Inflammatory macrophage treated with lipopolysaccharide for 1 hour (primary cell): ENCODE data around the gene PACRG.
A peak's percentile ranks its signal among the peaks of the same experiment; 100 is the strongest.

ENCODE experiments used
- DNase-seq, 2 donors: peaks; one replicate each; pipeline ENCODE4 v3.0.0-alpha.2; 2020 to 2022

PACRG gene

GRCh38 chr6:163226181-163226835 lies 498.5 kb downstream of the PACRG start:
- DNase-seq: no peak

GRCh38 chr6:163226836-163227485 lies 499.2 kb downstream of the PACRG start:
- no peak for DNase-seq

GRCh38 chr6:163228041-163228440 lies 500.3 kb downstream of the PACRG start:
- DNase-seq: no peak

DNA sequence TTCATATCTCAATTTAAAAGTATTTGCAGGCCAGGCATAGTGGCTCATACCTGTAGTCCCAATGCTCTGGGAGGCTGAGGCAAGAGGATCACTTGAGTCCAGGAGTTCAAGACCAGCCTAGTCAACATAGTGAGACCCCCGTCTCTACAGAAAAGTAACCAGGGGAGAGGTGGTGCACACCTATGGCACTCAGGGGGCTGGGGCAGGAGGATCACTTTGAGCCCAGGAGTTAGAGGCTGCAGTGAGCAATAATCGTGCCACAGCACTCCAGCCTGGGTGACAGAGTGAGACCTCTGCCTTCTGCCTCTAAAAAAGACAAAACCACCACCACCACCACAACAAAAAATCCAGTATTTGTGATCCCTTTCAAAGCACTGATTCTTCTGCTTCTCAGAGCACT lies 501.3 kb downstream of the PACRG start:
- DNase-seq: no peak

DNA sequence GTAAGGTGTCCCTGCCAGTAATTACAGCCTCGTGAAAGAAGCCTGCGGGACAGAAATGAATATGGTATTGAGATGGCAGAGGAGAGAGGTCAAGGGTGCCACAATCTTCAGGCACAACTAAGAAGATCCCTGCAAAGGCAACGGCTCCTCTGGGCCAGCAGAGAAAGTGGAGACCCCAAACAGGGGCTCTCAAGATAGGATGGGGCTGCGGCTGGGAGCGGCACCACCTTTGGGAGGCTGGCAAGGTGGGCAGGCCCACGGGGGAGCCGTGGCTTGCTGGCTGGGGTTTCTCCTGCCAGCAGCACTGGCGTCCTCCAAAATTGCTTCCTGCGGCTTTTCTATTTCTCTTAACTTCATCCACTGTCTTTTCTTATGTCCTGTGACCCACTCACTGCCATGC lies 503.1 kb downstream of the PACRG start:
- no peak for DNase-seq

DNA sequence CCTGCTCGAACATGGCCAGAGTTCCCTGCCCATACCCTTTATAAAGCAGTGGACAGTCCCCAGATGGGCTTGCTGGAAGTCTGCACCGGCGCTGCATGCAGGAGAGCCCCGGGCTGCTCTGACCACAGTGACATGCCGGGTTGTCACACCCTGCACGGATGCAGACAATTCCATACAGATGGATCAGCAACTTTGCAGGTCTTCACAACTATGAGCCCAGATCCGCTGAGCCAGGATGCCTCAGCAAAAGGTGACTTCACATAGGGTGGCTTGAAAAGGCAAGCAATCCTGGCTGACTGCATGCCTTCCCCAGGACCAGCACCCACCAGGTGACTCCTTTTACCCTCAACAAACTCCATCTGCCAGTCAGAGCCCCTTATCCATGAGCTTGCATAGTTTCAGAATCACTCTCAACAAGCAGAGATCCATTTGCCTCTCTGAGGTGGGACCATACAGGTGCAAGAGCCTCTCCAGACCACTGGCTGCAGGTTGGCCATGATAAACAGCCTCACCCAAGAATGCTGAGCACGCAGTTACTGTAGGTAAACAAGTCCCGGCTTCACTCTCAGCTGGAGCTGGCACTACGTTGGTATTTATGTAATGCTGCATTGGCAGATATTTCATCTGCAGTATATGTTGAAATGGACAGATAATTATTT lies 503.7 kb downstream of the PACRG start:
- DNase-seq: no peak

DNA sequence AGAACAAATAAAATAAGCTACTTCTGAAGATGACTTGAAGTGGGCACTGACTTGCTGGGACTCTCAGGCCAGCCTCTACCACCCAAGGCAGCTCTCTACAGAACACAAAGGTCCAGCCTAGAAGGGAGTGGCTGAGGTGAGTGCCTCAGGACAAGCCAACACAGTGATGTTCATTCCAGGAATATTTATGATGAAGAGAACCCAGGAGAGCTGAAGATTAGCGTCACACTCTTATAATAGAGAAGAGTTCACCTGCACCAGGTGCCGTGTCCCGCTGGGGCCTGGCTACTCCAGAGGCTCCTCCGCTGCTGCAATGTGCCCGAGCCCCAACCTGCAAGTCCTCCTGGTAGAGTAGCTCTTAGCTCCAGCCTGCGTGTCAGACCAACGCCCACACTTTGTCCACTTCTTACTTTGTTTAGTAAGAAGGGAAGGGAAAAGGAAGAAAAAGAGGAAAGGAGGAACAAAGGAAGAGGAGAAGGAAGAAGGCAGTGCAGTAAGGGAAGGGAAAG lies 504.3 kb downstream of the PACRG start:
- DNase-seq: no peak

DNA sequence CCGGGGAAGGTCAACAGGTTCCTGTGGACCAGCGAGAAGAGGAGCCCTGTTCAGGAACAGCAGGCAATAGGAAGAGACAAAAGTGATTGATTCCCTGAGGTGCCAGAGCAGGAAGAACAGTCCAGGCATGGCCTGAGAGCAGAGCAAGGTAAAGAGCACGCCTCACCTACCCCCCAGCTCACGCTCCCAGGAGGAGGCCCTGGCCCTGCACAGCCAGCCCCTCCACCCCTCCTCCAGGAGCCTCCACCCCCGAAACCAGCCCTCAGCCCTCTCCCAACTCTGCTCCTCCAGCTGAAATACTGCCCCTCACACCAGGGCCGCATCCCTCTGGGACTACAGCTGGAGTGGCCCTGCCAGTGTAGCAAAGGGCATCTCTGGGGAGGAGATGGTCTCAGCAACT lies 504.9 kb downstream of the PACRG start:
- DNase-seq: no peak

DNA sequence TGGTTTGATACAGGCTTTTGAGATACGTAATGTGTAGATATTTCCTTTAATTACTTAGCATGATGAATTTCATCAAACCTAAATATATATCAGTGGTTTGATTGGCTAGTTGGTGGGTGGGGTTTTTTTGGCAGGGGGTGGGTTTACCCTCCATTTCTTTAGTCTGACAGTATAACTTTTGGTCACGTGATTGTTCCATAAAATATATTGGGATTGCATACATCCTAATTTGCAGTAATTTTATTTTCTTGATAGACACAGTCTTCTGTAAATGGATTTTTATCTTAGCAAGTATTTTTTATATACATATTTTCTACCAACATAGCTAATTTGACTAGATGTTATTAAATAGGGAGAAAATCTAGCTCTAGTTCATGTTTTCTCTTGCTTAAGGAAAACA lies 509.3 kb downstream of the PACRG start:
- DNase-seq: no peak

GRCh38 chr6:163239572-163240340 lies 512.0 kb downstream of the PACRG start:
- no peak for DNase-seq

GRCh38 chr6:163240556-163240955 lies 512.8 kb downstream of the PACRG start:
- DNase-seq: no peak

- DNase-seq: no peak
These were observed 513.9 kb downstream of the PACRG start for GRCh38 chr6:163241683-163242082.

- DNase-seq: no peak
These were observed 515.3 kb downstream of the PACRG start for GRCh38 chr6:163243083-163243482.

- DNase-seq: no peak
These were observed 516.2 kb downstream of the PACRG start for GRCh38 chr6:163243692-163244589.

GRCh38 chr6:163248051-163248450 lies 520.3 kb downstream of the PACRG start:
- DNase-seq: no peak

- peak in 1 of 2 donors; percentile 6 for DNase-seq
These were observed 521.9 kb downstream of the PACRG start for GRCh38 chr6:163249651-163250101.

DNA sequence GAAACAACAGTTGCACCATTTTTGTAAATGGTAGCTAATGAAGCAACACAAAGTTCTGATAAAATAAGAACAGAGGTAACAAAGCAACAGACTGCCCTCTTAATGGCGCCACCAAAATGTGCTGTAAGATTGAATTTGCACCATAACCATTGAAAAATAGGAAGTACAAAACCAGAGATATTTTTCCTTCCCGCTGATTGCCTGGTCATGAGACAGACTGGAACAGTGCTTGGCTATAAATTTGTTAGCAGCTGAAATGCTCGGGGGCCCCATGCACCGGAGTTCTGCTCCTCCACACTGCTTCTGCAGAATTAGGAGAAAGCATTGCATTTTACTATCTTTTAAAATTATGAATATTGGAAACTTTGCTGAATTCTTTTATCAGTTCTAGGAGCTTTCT lies 522.3 kb downstream of the PACRG start:
- peak; percentile 44 to 46 for DNase-seq

GRCh38 chr6:163252061-163252591 lies 524.4 kb downstream of the PACRG start:
- no peak for DNase-seq

GRCh38 chr6:163253556-163254213 lies 525.9 kb downstream of the PACRG start:
- no peak for DNase-seq

- no peak for DNase-seq
These were observed 526.6 kb downstream of the PACRG start for GRCh38 chr6:163254341-163254835.

- no peak for DNase-seq
These were observed 527.5 kb downstream of the PACRG start for GRCh38 chr6:163255265-163255664.
